ENCODE results near the gene ARL3. TPM values are rescaled to one million over a fixed set of nuclear protein-coding genes. Genes with fewer than 3 reads are reported as not detected.

ARL3 gene
- total and polyA plus RNA-seq, 9 donors, result 9.5 to 25.6 (median 23.3) TPM

GRCh38 chr10:102646610-102647442 lies 67.4 kb downstream of the ARL3 start:
- H3K9me3 ChIP-seq, result no peaks in the 10 kb centered on the region
- 12 to 15% (median 12%) methylated on average over 18 of the region's 18 CpGs for WGBS, 3 donors
- H3K27ac ChIP-seq, result peak overlapping the region; percentile 91 to 98
- TF ChIP-seq POLR2A (IDR thresholded peaks at IDR 0.05) (no peak), EP300 (IDR thresholded peaks at IDR 0.05) (no peak)
- TF ChIP-seq, protein P1, sequence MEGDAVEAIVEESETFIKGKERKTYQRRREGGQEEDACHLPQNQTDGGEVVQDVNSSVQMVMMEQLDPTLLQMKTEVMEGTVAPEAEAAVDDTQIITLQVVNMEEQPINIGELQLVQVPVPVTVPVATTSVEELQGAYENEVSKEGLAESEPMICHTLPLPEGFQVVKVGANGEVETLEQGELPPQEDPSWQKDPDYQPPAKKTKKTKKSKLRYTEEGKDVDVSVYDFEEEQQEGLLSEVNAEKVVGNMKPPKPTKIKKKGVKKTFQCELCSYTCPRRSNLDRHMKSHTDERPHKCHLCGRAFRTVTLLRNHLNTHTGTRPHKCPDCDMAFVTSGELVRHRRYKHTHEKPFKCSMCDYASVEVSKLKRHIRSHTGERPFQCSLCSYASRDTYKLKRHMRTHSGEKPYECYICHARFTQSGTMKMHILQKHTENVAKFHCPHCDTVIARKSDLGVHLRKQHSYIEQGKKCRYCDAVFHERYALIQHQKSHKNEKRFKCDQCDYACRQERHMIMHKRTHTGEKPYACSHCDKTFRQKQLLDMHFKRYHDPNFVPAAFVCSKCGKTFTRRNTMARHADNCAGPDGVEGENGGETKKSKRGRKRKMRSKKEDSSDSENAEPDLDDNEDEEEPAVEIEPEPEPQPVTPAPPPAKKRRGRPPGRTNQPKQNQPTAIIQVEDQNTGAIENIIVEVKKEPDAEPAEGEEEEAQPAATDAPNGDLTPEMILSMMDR (IDR thresholded peaks at IDR 0.05), result peak in 1 of 3 donors; percentile 8
- DNase-seq, result peak in 3 of 5 donors; percentile 54 to 65 (median 56)
- intact Hi-C loops (cut with DNase I), result loop anchor here in 2 of 4 donors (5.0 to 10.0 kb wide), 2 partner anchors 65 to 68 kb away; partner anchors contain the start of genes ARL3 (in 2 of the 2) and SFXN2 (in 2 of the 2)
- peak overlapping the region; percentile 69 for H3K4me3 ChIP-seq
- no peaks in the 10 kb centered on the region for H3K36me3 ChIP-seq
- no peaks in the 10 kb centered on the region for H3K27me3 ChIP-seq
- peaks cover 31% of the 10 kb centered on the region for H3K4me1 ChIP-seq (ENCODE audit: insufficient read depth)

DNA sequence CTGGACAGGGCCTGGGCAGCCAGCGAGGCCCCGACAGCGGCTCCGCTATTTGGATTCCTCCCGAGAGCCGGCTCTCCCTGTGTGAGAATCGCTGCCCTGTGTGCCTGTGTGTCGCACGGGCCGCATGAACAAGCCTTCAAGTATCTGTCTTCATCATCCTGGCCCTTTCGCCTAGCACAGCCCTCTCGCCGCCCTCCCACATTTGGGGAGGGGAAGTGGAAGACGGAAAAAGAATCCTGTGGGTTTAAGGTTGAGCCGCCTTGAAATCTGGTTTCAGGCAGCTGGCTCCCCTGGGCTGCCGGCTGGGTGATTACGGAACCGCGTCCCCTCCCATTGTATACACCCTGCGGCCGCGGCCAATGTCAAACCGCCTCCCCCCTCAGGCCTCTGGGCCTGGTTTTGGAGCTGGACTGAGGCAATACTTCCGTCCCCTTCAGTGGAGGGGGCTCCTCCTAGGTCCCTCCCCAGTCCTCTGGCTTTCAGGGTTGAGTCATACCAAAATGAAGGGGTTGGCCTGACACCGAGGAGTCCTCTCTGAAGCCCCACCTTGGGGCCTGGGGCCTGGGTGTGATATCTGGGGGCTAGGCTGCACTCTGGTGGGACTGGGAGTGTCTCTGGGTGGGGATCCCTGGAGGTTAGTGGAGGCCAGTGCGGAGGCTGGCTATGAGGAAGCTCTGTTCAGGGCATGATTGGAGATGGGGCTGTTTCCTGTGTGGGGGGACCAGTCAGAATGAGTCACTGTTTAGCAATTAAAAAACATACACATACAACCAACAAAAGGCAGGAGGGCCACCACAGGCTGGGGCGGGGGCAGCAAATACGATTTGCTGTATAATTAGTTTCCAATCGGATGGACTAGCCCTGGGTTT lies 68.2 kb downstream of the ARL3 start:
- Histone ChIP-seq H3K4me3 (peak overlapping the region; percentile 69), H3K9me3 (no peaks in the 10 kb centered on the region), H3K4me1 (ENCODE audit: insufficient read depth) (peaks cover 28% of the 10 kb centered on the region), H3K27me3 (no peaks in the 10 kb centered on the region), H3K36me3 (no peaks in the 10 kb centered on the region), H3K27ac (peak overlapping the region; percentile 91 to 98)
- 0 to 1% (median 0%) methylated on average over 28 to 29 of the region's 29 CpGs for WGBS, 3 donors
- peak; percentile 83 to 93 (median 86) for DNase-seq
- intact Hi-C loops (cut with DNase I), result loop anchor here in 3 of 4 donors (2.0 to 10.0 kb wide), 3 partner anchors 66 to 69 kb away; partner anchors contain the start of genes ARL3 (in 3 of the 3) and SFXN2 (in 3 of the 3)
- TF ChIP-seq EP300 (IDR thresholded peaks at IDR 0.05) (peak; percentile 9), POLR2A (IDR thresholded peaks at IDR 0.05) (peak; percentile 87)
- TF ChIP-seq, protein P1 (IDR thresholded peaks at IDR 0.05), result no peak

- peak overlapping the region; percentile 69 for H3K4me3 ChIP-seq
- peak overlapping the region; percentile 91 to 98 for H3K27ac ChIP-seq
- H3K36me3 ChIP-seq, result no peaks in the 10 kb centered on the region
- TF ChIP-seq, protein P1 (IDR thresholded peaks at IDR 0.05), result no peak
- TF ChIP-seq EP300 (IDR thresholded peaks at IDR 0.05), result peak; percentile 53
- H3K27me3 ChIP-seq, result no peaks in the 10 kb centered on the region
- no peaks in the 10 kb centered on the region for H3K9me3 ChIP-seq
- peak in 3 of 5 donors; percentile 62 to 76 (median 71) for DNase-seq
- intact Hi-C loops (cut with DNase I), result loop anchor here in 3 of 4 donors (2.0 to 10.0 kb wide), 3 partner anchors 67 to 69 kb away; partner anchors contain the start of genes ARL3 (in 3 of the 3) and SFXN2 (in 3 of the 3)
- WGBS, 3 donors, result 0 to 1% (median 0%) methylated on average over 12 of the region's 12 CpGs
- peaks cover 26% of the 10 kb centered on the region for H3K4me1 ChIP-seq (ENCODE audit: insufficient read depth)
Measured at GRCh38 chr10:102645388-102645740, 68.8 kb downstream of the ARL3 start.
